H1 (cell line): ENCODE data around the gene AIFM2. TPM values are rescaled to one million over a fixed set of nuclear protein-coding genes. Genes with fewer than 3 reads are reported as not detected.

Experiments used
- CTCF ChIA-PET: fragments of 300-600 bp; sonication (Branson Sonifier 250); formaldehyde crosslinking; loops from one replicate; lab custom pipeline; 2021; ENCODE audit not compliant: partially characterized antibody; lab: Charles Lee
- POLR2A ChIA-PET: fragments of 300-600 bp; sonication (Branson Sonifier 250); formaldehyde crosslinking; loops from one replicate; lab custom pipeline; 2021; ENCODE audit warnings: inconsistent platforms; ENCODE audit not compliant: partially characterized antibody; lab: Charles Lee
- DNase-seq, 2 experiments: peaks; one replicate each; pipeline versions ENCODE4 v3.0.0 to v3.0.0-alpha.2; 2010 to 2022; ENCODE audit warnings: low spot score in 2 of 2, low read depth in 1 of 2, mixed read lengths in 1 of 2
- FAIRE-seq: peaks from 2 replicates; lab custom pipeline; 2011; peaks lifted over from hg19 to GRCh38; lab: Jason Lieb, UNC
- H2AFZ ChIP-seq: 2 replicates; pipeline ENCODE4 v1.8.1; 2012; ENCODE audit warnings: low read length, inconsistent platforms
- H2AK5ac ChIP-seq: 2 replicates; pipeline ENCODE4 v1.6.1; 2013; ENCODE audit warnings: low read depth, low read length
- H2BK120ac ChIP-seq: replicated peaks from 2 replicates; pipeline ENCODE3; 2013; ENCODE audit warnings: low read depth, low read length, inconsistent platforms
- H2BK12ac ChIP-seq: 2 replicates; pipeline ENCODE4 v1.6.1; 2013; ENCODE audit warnings: low read depth, low read length
- H2BK15ac ChIP-seq: 2 replicates; pipeline ENCODE4 v1.6.1; 2013; ENCODE audit warnings: low read length
- H2BK20ac ChIP-seq: 2 replicates; pipeline ENCODE4 v1.6.1; 2013; ENCODE audit warnings: low read length
- H2BK5ac ChIP-seq: 2 replicates; pipeline ENCODE4 v1.6.1; 2013; ENCODE audit warnings: low read depth, low read length
- H3K14ac ChIP-seq: 2 replicates; pipeline ENCODE4 v1.6.1; 2013; ENCODE audit warnings: inconsistent platforms; ENCODE audit not compliant: insufficient read length
- H3K18ac ChIP-seq: 2 replicates; pipeline ENCODE4 v1.6.1; 2013; ENCODE audit warnings: low read length; ENCODE audit errors: extremely low read depth
- H3K23ac ChIP-seq: 2 replicates; pipeline ENCODE4 v1.6.1; 2013; ENCODE audit warnings: inconsistent platforms; ENCODE audit not compliant: insufficient read length
- H3K23me2 ChIP-seq: 2 replicates; pipeline ENCODE4 v1.6.1; 2013; ENCODE audit warnings: low read depth, low read length
- H3K27ac ChIP-seq: 2 replicates; pipeline ENCODE4 v1.6.1; 2011; ENCODE audit warnings: low read depth, low read length, inconsistent platforms
- H3K27me3 ChIP-seq, 4 experiments: replicated peaks in 1 of 4; 1 replicate in 1 of 4; 2 replicates in 3 of 4; pipeline versions ENCODE4 v1.6.1 to v1.8.1; 2011 to 2013; ENCODE audit warnings: low read length in 3 of 4, mild to moderate bottlenecking in 3 of 4, inconsistent platforms in 2 of 4, mixed read lengths in 2 of 4, moderate library complexity in 1 of 4; ENCODE audit not compliant: control insufficient read depth in 3 of 4, insufficient read depth in 3 of 4; ENCODE audit errors: extremely low read depth in 1 of 4
- H3K36me3 ChIP-seq, 4 experiments: 2 replicates each; pipeline versions ENCODE4 v1.6.1 to v1.8.1; 2011 to 2013; ENCODE audit warnings: mild to moderate bottlenecking in 4 of 4, low read length in 3 of 4, moderate library complexity in 2 of 4, control low read depth in 1 of 4, inconsistent platforms in 1 of 4; ENCODE audit not compliant: insufficient read depth in 4 of 4, control insufficient read depth in 2 of 4
- H3K4ac ChIP-seq: replicated peaks from 2 replicates; pipeline ENCODE3; 2013; ENCODE audit warnings: low read length, low read depth, mixed read lengths, inconsistent platforms; ENCODE audit not compliant: insufficient read length
- H3K4me1 ChIP-seq, 4 experiments: replicated peaks in 1 of 4; 1 replicate in 1 of 4; 2 replicates in 3 of 4; pipeline versions ENCODE4 v1.6.1 to v1.8.1; 2011 to 2013; ENCODE audit warnings: low read length in 3 of 4, inconsistent platforms in 2 of 4, mixed read lengths in 1 of 4; ENCODE audit not compliant: insufficient read depth in 4 of 4, control insufficient read depth in 3 of 4
- H3K4me2 ChIP-seq, 2 experiments: 2 replicates each; pipeline versions ENCODE4 v1.6.1 to v1.8.1; 2011 to 2013; ENCODE audit warnings: low read depth in 2 of 2, low read length in 2 of 2, control low read depth in 1 of 2, inconsistent platforms in 1 of 2, mild to moderate bottlenecking in 1 of 2; ENCODE audit not compliant: insufficient read depth in 1 of 2
- H3K4me3 ChIP-seq, 4 experiments: fragments of 200-600, 300-600 bp in 1 of 4; sonication (generic), shearing (Covaris generic), sonication (Bioruptor Twin) in 1 of 4; 2 replicates each; pipeline versions ENCODE4 v1.5.1 to v1.8.1; 2011 to 2016; ENCODE audit warnings: low read length in 4 of 4, low read depth in 3 of 4, control low read depth in 2 of 4, inconsistent platforms in 2 of 4, mild to moderate bottlenecking in 2 of 4, mixed read lengths in 1 of 4, moderate library complexity in 1 of 4; ENCODE audit not compliant: insufficient read depth in 2 of 4; ENCODE audit errors: extremely low read depth in 1 of 4
- H3K56ac ChIP-seq: replicated peaks from 2 replicates; pipeline ENCODE3; 2013; ENCODE audit warnings: low read depth, mild to moderate bottlenecking, mixed read lengths, low read length, inconsistent platforms; ENCODE audit not compliant: insufficient read length
- H3K79me1 ChIP-seq: 2 replicates; pipeline ENCODE4 v1.6.1; 2013; ENCODE audit warnings: low read depth, low read length, control low read depth
- H3K79me2 ChIP-seq, 2 experiments: 2 replicates each; pipeline versions ENCODE4 v1.6.1 to v1.8.1; 2012 to 2013; ENCODE audit warnings: low read length in 2 of 2, mild to moderate bottlenecking in 2 of 2, inconsistent platforms in 1 of 2; ENCODE audit not compliant: insufficient read depth in 2 of 2, control insufficient read depth in 1 of 2
- H3K9ac ChIP-seq, 4 experiments: replicated peaks in 1 of 4; 1 replicate in 1 of 4; 2 replicates in 3 of 4; pipeline versions ENCODE4 v1.6.1 to v1.8.1; 2011 to 2013; ENCODE audit warnings: low read depth in 3 of 4, low read length in 3 of 4, control low read depth in 2 of 4, mild to moderate bottlenecking in 2 of 4, moderate library complexity in 2 of 4, inconsistent platforms in 1 of 4; ENCODE audit errors: extremely low read depth in 1 of 4
- H3K9me3 ChIP-seq, 2 experiments: 2 replicates each; pipeline versions ENCODE4 v1.6.1 to v1.8.1; 2012 to 2013; ENCODE audit warnings: mild to moderate bottlenecking in 2 of 2, moderate library complexity in 2 of 2, control low read depth in 1 of 2, inconsistent platforms in 1 of 2, low read depth in 1 of 2, low read length in 1 of 2, mixed read lengths in 1 of 2; ENCODE audit not compliant: insufficient read depth in 2 of 2
- H4K20me1 ChIP-seq, 2 experiments: replicated peaks in 1 of 2; 2 replicates each; pipeline versions ENCODE3 to v1.8.1; 2011 to 2013; ENCODE audit warnings: inconsistent platforms in 2 of 2, low read length in 2 of 2, mild to moderate bottlenecking in 1 of 2; ENCODE audit not compliant: insufficient read depth in 2 of 2, control insufficient read depth in 1 of 2
- H4K5ac ChIP-seq: 2 replicates; pipeline ENCODE4 v1.6.1; 2013; ENCODE audit warnings: low read length, low read depth, mixed read lengths, inconsistent platforms; ENCODE audit not compliant: insufficient read length
- H4K8ac ChIP-seq: 2 replicates; pipeline ENCODE4 v1.8.0; 2013; ENCODE audit warnings: mild to moderate bottlenecking, moderate library complexity, low read length, inconsistent platforms; ENCODE audit not compliant: insufficient read depth; ENCODE audit errors: extremely low read depth
- H4K91ac ChIP-seq: replicated peaks from 2 replicates; pipeline ENCODE3; 2013; ENCODE audit warnings: low read length, mixed read lengths, inconsistent platforms; ENCODE audit not compliant: insufficient read length
- BCL11A ChIP-seq, 2 experiments: IDR thresholded peaks; one replicate each; pipeline ENCODE4 v1.6.1; 2011; ENCODE audit warnings: low read depth in 2 of 2, low read length in 2 of 2, mild to moderate bottlenecking in 2 of 2
- CHD1 ChIP-seq: IDR thresholded peaks from 2 replicates; pipeline ENCODE4 v1.6.1; 2012; ENCODE audit warnings: low read depth, low read length, improper control_type of control experiment
- CHD2 ChIP-seq: IDR thresholded peaks from 2 replicates; pipeline ENCODE4 v1.6.1; 2012; ENCODE audit warnings: low read length, improper control_type of control experiment
- EGR1 ChIP-seq: IDR thresholded peaks from 2 replicates; pipeline ENCODE4 v1.6.1; 2011; ENCODE audit warnings: low read depth, low read length, borderline replicate concordance
- KDM1A ChIP-seq: fragments of 200-600, 300-600 bp; sonication (generic); IDR thresholded peaks from 2 replicates; pipeline ENCODE4 v1.7.1; 2016; ENCODE audit warnings: mild to moderate bottlenecking, low read length, borderline replicate concordance
- MAX ChIP-seq: IDR thresholded peaks from 2 replicates; pipeline ENCODE4 v1.6.1; 2012; ENCODE audit warnings: inconsistent platforms
- PHF8 ChIP-seq: fragments of 200-600 bp; sonication (generic); conservative IDR thresholded peaks from 2 replicates; pipeline ENCODE4 v1.7.1; 2012; ENCODE audit warnings: low read depth, mild to moderate bottlenecking, inconsistent platforms, low read length, moderate library complexity
- RFX5 ChIP-seq: IDR thresholded peaks from 2 replicates; pipeline ENCODE4 v1.6.1; 2011; ENCODE audit warnings: low read depth, low read length, improper control_type of control experiment, borderline replicate concordance
- RXRA ChIP-seq: IDR thresholded peaks from 2 replicates; pipeline ENCODE4 v1.6.1; 2011; ENCODE audit warnings: low read depth, mild to moderate bottlenecking, low read length, moderate library complexity; ENCODE audit not compliant: insufficient read depth
- SIRT6 ChIP-seq: IDR thresholded peaks from one replicate; pipeline ENCODE4 v1.7.1; 2012; ENCODE audit warnings: low read length, inconsistent platforms
- SP4 ChIP-seq: IDR thresholded peaks from 2 replicates; pipeline ENCODE4 v1.6.1; 2012; ENCODE audit warnings: low read length, inconsistent platforms
- SRF ChIP-seq: IDR thresholded peaks from 2 replicates; pipeline ENCODE4 v1.6.1; 2011; ENCODE audit warnings: mild to moderate bottlenecking, low read depth, low read length, moderate library complexity
- SUZ12 ChIP-seq: fragments of 200-600 bp; sonication (generic); IDR thresholded peaks from 2 replicates; pipeline ENCODE4 v1.6.1; 2012; ENCODE audit warnings: mild to moderate bottlenecking, inconsistent platforms, low read length, moderate library complexity, mixed read lengths
- TCF12 ChIP-seq: IDR thresholded peaks from 2 replicates; pipeline ENCODE4 v1.6.1; 2011; ENCODE audit warnings: low read depth, mild to moderate bottlenecking, low read length
- YY1 ChIP-seq: IDR thresholded peaks from 2 replicates; pipeline ENCODE4 v1.6.1; 2011; ENCODE audit warnings: low read depth, mild to moderate bottlenecking, low read length
- WGBS, 2 experiments: shearing (Covaris generic) in 1 of 2; methylation state at CpG; one replicate each; pipeline versions ENCODE4 v1.1.6 to v1.1.7; 2013 to 2015; ENCODE audit warnings: low lambda C conversion rate in 2 of 2, mixed read lengths in 2 of 2, inconsistent platforms in 1 of 2, low coverage in 1 of 2, missing lambda C conversion rate in 1 of 2; ENCODE audit not compliant: insufficient replicate concordance in 2 of 2, insufficient coverage in 1 of 2, insufficient read length in 1 of 2; ENCODE audit errors: extremely low coverage in 1 of 2, missing lambda C conversion rate in 1 of 2; 5-methylcytosine and 5-hydroxymethylcytosine counted together
- polyA plus RNA-seq, 7 experiments: library from polyadenylated mRNA; depleted of rRNA in 3 of 7; stranded (reverse) in 5 of 7; unstranded in 2 of 7; fragments of >200 nt in 5 of 7; fragments of 200-250 nt in 2 of 7; gene quantifications; 1 replicate in 5 of 7; 2 replicates in 1 of 7; 4 replicates in 1 of 7; pipeline versions ENCODE4 v1.2.1 to v1.2.3, GENCODE V29; 2011 to 2013; ENCODE audit warnings: missing spikeins in 2 of 7, mixed read lengths in 2 of 7
- total RNA-seq: library from RNA; stranded (reverse); fragmentation: NEBNext Ultra II Directional; extraction: Animal tissue kit (Norgen Biotek cat#: 25700); gene quantifications from 2 replicates; pipeline ENCODE4 v1.2.1, GENCODE V29; 2021

The AIFM2 gene
- total and polyA plus RNA-seq, 2 of the 8 experiments (the other 6 are each of a cell fraction or from before 2014, with no cell fraction given): 4.0 TPM

DNA sequence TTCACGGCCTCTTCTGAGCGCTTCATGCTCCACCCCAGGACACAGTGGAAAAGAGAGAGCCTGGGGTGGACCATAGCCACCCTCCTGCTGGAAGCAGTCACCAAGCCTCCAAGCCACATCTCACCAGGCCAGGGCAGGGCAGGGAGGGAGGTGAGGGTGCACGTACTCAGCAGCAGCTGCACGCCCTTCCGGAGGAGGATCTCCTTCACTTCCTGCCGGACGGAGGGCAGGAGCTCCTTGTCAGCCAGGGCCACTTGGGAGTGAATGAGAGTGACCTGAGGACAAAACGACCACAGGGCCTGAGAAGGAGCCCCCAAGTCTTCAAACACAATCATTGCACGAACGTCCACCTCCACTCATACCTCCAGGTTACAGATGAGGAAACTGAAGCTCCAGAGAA, 15.0 kb downstream of the AIFM2 start:
- whole genome bisulfite sequencing, 2 experiments: 88% methylated on average over 10 of the region's 10 CpGs; no CpG with 5 or more reads in 1 of the 2 experiments
- CTCF ChIA-PET: interaction anchor here (0.6 to 11.0 kb wide), 14 partner anchors 11 to 262 kb away, joined by 3 to 155 read pairs (median 6); partner anchors contain the start of gene TYSND1

More for the DNA sequence above, 15.0 kb downstream of the AIFM2 start:
- H3K79me2 ChIP-seq: no peaks in the 10 kb centered on the region
- POLR2A ChIA-PET: interaction anchor here (1.1 to 3.6 kb wide), 3 partner anchors 9 to 242 kb away, joined by 3 to 13 read pairs (median 4); no protein-coding TSS in a partner anchor
- H2AFZ ChIP-seq: no peak overlapping the region
- H2BK120ac ChIP-seq: no peak overlapping the region
- H3K4me1 ChIP-seq: no peaks in the 10 kb centered on the region; a peak in 1 of 7 replicates
- no peaks in the 10 kb centered on the region for H3K9me3 ChIP-seq
- H3K9ac ChIP-seq: no peak overlapping the region
- no peak overlapping the region for H2BK5ac ChIP-seq
- H4K8ac ChIP-seq: no peak overlapping the region
- H4K5ac ChIP-seq: no peak overlapping the region
- no peak overlapping the region for H3K27ac ChIP-seq
- H4K20me1 ChIP-seq: no peaks in the 10 kb centered on the region
- H2BK15ac ChIP-seq: no peak overlapping the region
- H3K56ac ChIP-seq: no peak overlapping the region
- no peak overlapping the region for H2BK20ac ChIP-seq
- no peak for FAIRE-seq
- H3K14ac ChIP-seq: no peak overlapping the region
- no peak for DNase-seq
- H2BK12ac ChIP-seq: no peak overlapping the region
- no peaks in the 10 kb centered on the region for H3K27me3 ChIP-seq
- no peak overlapping the region for H3K18ac ChIP-seq
- H3K4me2 ChIP-seq: no peak overlapping the region
- no peak overlapping the region for H3K4ac ChIP-seq
- TF ChIP-seq KDM1A (no peak), RXRA (no peak), MAX (no peak), TCF12 (no peak), SUZ12 (no peak), BCL11A (IDR thresholded peaks at IDR 0.05; ENCODE audit: low read depth in 2 of 2, low read length in 2 of 2) (no peak), SRF (no peak), SIRT6 (no peak), CHD2 (no peak), EGR1 (no peak), PHF8 (no peak), RFX5 (no peak), SP4 (no peak), CHD1 (no peak), YY1 (no peak)
- TF ChIP-seq, all 59 proteins: peak for 0
- Histone ChIP-seq H3K36me3 (no peaks in the 10 kb centered on the region; a peak in 1 of 8 replicates), H2AK5ac (no peak overlapping the region), H3K23ac (no peak overlapping the region), H3K23me2 (no peaks in the 10 kb centered on the region), H3K4me3 (no peak overlapping the region), H4K91ac (no peak overlapping the region), H3K79me1 (no peaks in the 10 kb centered on the region)
